Stimulated activated CD4-positive, alpha-beta T cell treated with anti-CD3 and anti-CD28 coated beads, Interleukin-2, amount 100 ng/mL, for 48 hours (primary cell): ENCODE measurements around the gene DACH2.

Source experiments
- DNase-seq, 2 donors: peaks; one replicate each; pipeline ENCODE4 v3.0.0-alpha.2; 2020

The DACH2 gene

GRCh38 chrX:86329174-86329573 is 180.9 kb downstream of the DACH2 start:
- DNase-seq, result no peak

- DNase-seq, result no peak
Observed at GRCh38 chrX:86348669-86349068, 200.4 kb downstream of the DACH2 start.

- DNase-seq, result no peak
Observed at GRCh38 chrX:86349115-86349514, 200.9 kb downstream of the DACH2 start.

GRCh38 chrX:86369847-86370630 is 221.8 kb downstream of the DACH2 start:
- no peak for DNase-seq

GRCh38 chrX:86370927-86371326 is 222.7 kb downstream of the DACH2 start:
- DNase-seq, result no peak

- DNase-seq, result no peak
Observed at GRCh38 chrX:86379209-86379608, 231.0 kb downstream of the DACH2 start.

- DNase-seq, result no peak
Observed at GRCh38 chrX:86383681-86384540, 235.7 kb downstream of the DACH2 start.

GRCh38 chrX:86407371-86407770 is 259.1 kb downstream of the DACH2 start:
- no peak for DNase-seq

- no peak for DNase-seq
Observed at GRCh38 chrX:86421771-86422170, 273.5 kb downstream of the DACH2 start.

GRCh38 chrX:86436116-86436515 is 287.9 kb downstream of the DACH2 start:
- no peak for DNase-seq

GRCh38 chrX:86455495-86455894 is 307.2 kb downstream of the DACH2 start:
- DNase-seq, result no peak

- DNase-seq, result no peak
Observed at GRCh38 chrX:86460760-86461159, 312.5 kb downstream of the DACH2 start.

GRCh38 chrX:86504297-86504696 is 356.0 kb downstream of the DACH2 start:
- DNase-seq, result no peak

GRCh38 chrX:86507331-86507730 is 359.1 kb downstream of the DACH2 start:
- DNase-seq, result no peak

GRCh38 chrX:86579777-86580176 is 431.5 kb downstream of the DACH2 start:
- DNase-seq, result no peak

GRCh38 chrX:86604607-86605006 is 456.4 kb downstream of the DACH2 start:
- DNase-seq, result no peak

- no peak for DNase-seq
Observed at GRCh38 chrX:86696951-86697350, 548.7 kb downstream of the DACH2 start.

- no peak for DNase-seq
Observed at GRCh38 chrX:86711531-86712180, 563.4 kb downstream of the DACH2 start.

GRCh38 chrX:86714441-86714840 is 566.2 kb downstream of the DACH2 start:
- DNase-seq, result no peak

GRCh38 chrX:86724277-86724676 is 576.0 kb downstream of the DACH2 start:
- DNase-seq, result no peak

GRCh38 chrX:86747091-86747490 is 598.8 kb downstream of the DACH2 start:
- no peak for DNase-seq

GRCh38 chrX:86805241-86805640 is 657.0 kb downstream of the DACH2 start:
- no peak for DNase-seq

- no peak for DNase-seq
Observed at GRCh38 chrX:86806786-86807185, 658.5 kb downstream of the DACH2 start.

GRCh38 chrX:86809651-86810050 is 661.4 kb downstream of the DACH2 start:
- DNase-seq, result no peak
